HFF-Myc (cell line): ENCODE measurements around the gene DAP.

Source experiments
- DNase-seq: peaks from one replicate; pipeline ENCODE4 v3.0.0-alpha.2; 2011; ENCODE audit warnings: low read depth; ENCODE audit errors: extremely low read depth
- H3K4me3 ChIP-seq: replicated peaks from 2 replicates; pipeline ENCODE4 v1.5.1; 2011; ENCODE audit warnings: low read depth, mild to moderate bottlenecking, control low read depth, low read length
- TF ChIP-seq, protein P1 (sequence below): IDR thresholded peaks from 2 replicates; pipeline ENCODE4 v1.5.1; 2012; ENCODE audit warnings: mild to moderate bottlenecking, low read depth, low read length, control low read depth; ENCODE audit errors: missing control alignments

The DAP gene

GRCh38 chr5:10637944-10638343, 123.1 kb downstream of the DAP start:
- TF ChIP-seq, protein P1, sequence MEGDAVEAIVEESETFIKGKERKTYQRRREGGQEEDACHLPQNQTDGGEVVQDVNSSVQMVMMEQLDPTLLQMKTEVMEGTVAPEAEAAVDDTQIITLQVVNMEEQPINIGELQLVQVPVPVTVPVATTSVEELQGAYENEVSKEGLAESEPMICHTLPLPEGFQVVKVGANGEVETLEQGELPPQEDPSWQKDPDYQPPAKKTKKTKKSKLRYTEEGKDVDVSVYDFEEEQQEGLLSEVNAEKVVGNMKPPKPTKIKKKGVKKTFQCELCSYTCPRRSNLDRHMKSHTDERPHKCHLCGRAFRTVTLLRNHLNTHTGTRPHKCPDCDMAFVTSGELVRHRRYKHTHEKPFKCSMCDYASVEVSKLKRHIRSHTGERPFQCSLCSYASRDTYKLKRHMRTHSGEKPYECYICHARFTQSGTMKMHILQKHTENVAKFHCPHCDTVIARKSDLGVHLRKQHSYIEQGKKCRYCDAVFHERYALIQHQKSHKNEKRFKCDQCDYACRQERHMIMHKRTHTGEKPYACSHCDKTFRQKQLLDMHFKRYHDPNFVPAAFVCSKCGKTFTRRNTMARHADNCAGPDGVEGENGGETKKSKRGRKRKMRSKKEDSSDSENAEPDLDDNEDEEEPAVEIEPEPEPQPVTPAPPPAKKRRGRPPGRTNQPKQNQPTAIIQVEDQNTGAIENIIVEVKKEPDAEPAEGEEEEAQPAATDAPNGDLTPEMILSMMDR = no peak
- DNase-seq = no peak
- no peak overlapping the region for H3K4me3 ChIP-seq

GRCh38 chr5:10636363-10637142, 124.5 kb downstream of the DAP start:
- H3K4me3 ChIP-seq = no peak overlapping the region
- TF ChIP-seq, protein P1 = no peak
- no peak for DNase-seq

DNA sequence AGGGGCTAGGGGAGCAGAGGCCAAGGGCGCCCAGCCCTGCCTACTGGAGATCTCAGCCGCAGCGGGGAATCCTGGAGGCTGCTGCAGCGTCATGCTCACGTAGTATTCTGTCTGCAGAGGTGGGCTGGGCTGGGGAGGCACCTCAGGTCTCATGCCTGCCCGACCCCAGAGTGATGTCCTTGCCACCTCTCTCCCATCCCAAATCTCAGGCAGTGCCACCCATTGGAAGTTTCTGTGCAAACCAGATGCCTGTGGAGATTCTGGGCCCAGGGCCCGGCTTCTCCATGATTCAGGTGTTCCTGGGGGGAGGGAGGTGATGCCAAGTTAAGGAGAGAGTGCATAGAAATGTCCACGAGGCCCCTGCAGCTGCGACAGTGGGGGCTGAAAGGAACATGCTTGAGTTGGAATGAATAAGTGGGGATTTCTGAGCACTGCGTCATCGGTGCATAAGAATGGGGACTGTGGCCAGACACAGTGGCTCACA, 125.1 kb downstream of the DAP start:
- DNase-seq = no peak
- no peak overlapping the region for H3K4me3 ChIP-seq
- TF ChIP-seq, protein P1 = no peak

- TF ChIP-seq, protein P1 = no peak
- no peak overlapping the region for H3K4me3 ChIP-seq
- no peak for DNase-seq
Observed at GRCh38 chr5:10635257-10635866, 125.7 kb downstream of the DAP start.

- H3K4me3 ChIP-seq = no peak overlapping the region
- TF ChIP-seq, protein P1 = no peak
- no peak for DNase-seq
Observed at GRCh38 chr5:10634562-10634961, 126.5 kb downstream of the DAP start.

- TF ChIP-seq, protein P1 = no peak
- DNase-seq = no peak
- no peak overlapping the region for H3K4me3 ChIP-seq
Observed at GRCh38 chr5:10634050-10634449, 127.0 kb downstream of the DAP start.
